KMS-11 (cell line): Measurements from ENCODE around the gene KCNJ6.

Source experiments
- H2AFZ ChIP-seq: fragments of 200-600 bp; sonication (generic); 2 replicates; pipeline ENCODE4 v1.6.1; 2016; ENCODE audit warnings: antibody characterized with exemption, mixed run types, low read depth
- H3K27ac ChIP-seq: fragments of 200-600 bp; sonication (generic); 2 replicates; pipeline ENCODE4 v1.6.1; 2016; ENCODE audit warnings: mild to moderate bottlenecking, mixed run types
- H3K27me3 ChIP-seq: fragments of 200-600 bp; sonication (generic); 2 replicates; pipeline ENCODE4 v1.6.1; 2017; ENCODE audit warnings: mild to moderate bottlenecking, low read depth, mixed run types, moderate library complexity; ENCODE audit not compliant: insufficient read depth
- H3K36me3 ChIP-seq: fragments of 200-600 bp; sonication (generic); 2 replicates; pipeline ENCODE4 v1.6.1; 2017; ENCODE audit warnings: mild to moderate bottlenecking, mixed run types; ENCODE audit not compliant: insufficient read depth
- H3K4me1 ChIP-seq: fragments of 200-600 bp; sonication (generic); 2 replicates; pipeline ENCODE4 v1.6.1; 2016; ENCODE audit warnings: mild to moderate bottlenecking, low read depth, mixed run types; ENCODE audit not compliant: poor library complexity, severe bottlenecking
- H3K4me2 ChIP-seq: fragments of 200-600 bp; sonication (generic); 2 replicates; pipeline ENCODE4 v1.7.0; 2016; ENCODE audit warnings: mild to moderate bottlenecking, mixed run types
- H3K4me3 ChIP-seq: fragments of 200-600 bp; sonication (generic); IDR thresholded peaks from 2 replicates; pipeline ENCODE4 v1.6.1; 2017; ENCODE audit warnings: low read depth, low read length, mixed read lengths; ENCODE audit not compliant: insufficient read depth
- H3K79me2 ChIP-seq: fragments of 200-600 bp; sonication (generic); 2 replicates; pipeline ENCODE4 v1.6.1; 2016; ENCODE audit warnings: low read depth, mixed run types; ENCODE audit not compliant: insufficient read depth
- H3K9ac ChIP-seq: fragments of 200-600 bp; sonication (generic); 2 replicates; pipeline ENCODE4 v1.6.1; 2016; ENCODE audit warnings: mild to moderate bottlenecking, mixed run types
- H4K20me1 ChIP-seq: fragments of 200-600 bp; sonication (generic); 2 replicates; pipeline ENCODE4 v1.6.1; 2016; ENCODE audit warnings: mild to moderate bottlenecking, mixed run types; ENCODE audit not compliant: insufficient read depth
- CTCF ChIP-seq: fragments of 200-600 bp; sonication (generic); conservative IDR thresholded peaks from 2 replicates; pipeline ENCODE4 v1.6.1; 2017; ENCODE audit warnings: low read depth, mild to moderate bottlenecking, antibody characterized with exemption, low read length, moderate library complexity, mixed read lengths

The KCNJ6 gene

GRCh38 chr21:37780991-37781983 is 135.0 kb downstream of the KCNJ6 start:
- no peak for TF ChIP-seq CTCF
- no peak overlapping the region for H3K9ac ChIP-seq

GRCh38 chr21:37771181-37771580 is 145.1 kb downstream of the KCNJ6 start:
- no peak overlapping the region for H2AFZ ChIP-seq
- TF ChIP-seq CTCF: no peak
- no peak overlapping the region for H3K9ac ChIP-seq
- H3K27ac ChIP-seq: no peak overlapping the region
- no peaks in the 10 kb centered on the region for H3K79me2 ChIP-seq
- no peak overlapping the region for H3K4me3 ChIP-seq
- no peaks in the 10 kb centered on the region for H3K4me1 ChIP-seq
- no peaks in the 10 kb centered on the region for H3K36me3 ChIP-seq
- H4K20me1 ChIP-seq: no peaks in the 10 kb centered on the region
- H3K27me3 ChIP-seq: no peaks in the 10 kb centered on the region
- no peak overlapping the region for H3K4me2 ChIP-seq

More at GRCh38 chr21:37780991-37781983, 135.0 kb downstream of the KCNJ6 start:
- Histone ChIP-seq H3K4me2 (no peak overlapping the region), H3K79me2 (no peaks in the 10 kb centered on the region), H3K4me1 (no peaks in the 10 kb centered on the region), H3K4me3 (no peak overlapping the region), H4K20me1 (no peaks in the 10 kb centered on the region), H3K36me3 (no peaks in the 10 kb centered on the region), H3K27ac (no peak overlapping the region), H3K27me3 (no peaks in the 10 kb centered on the region), H2AFZ (no peak overlapping the region)

GRCh38 chr21:37770461-37770860 is 145.8 kb downstream of the KCNJ6 start:
- no peak overlapping the region for H2AFZ ChIP-seq
- H4K20me1 ChIP-seq: no peaks in the 10 kb centered on the region
- H3K27ac ChIP-seq: no peak overlapping the region
- H3K79me2 ChIP-seq: no peaks in the 10 kb centered on the region
- no peaks in the 10 kb centered on the region for H3K36me3 ChIP-seq
- no peak overlapping the region for H3K4me2 ChIP-seq
- TF ChIP-seq CTCF: no peak
- H3K4me1 ChIP-seq: no peaks in the 10 kb centered on the region
- H3K9ac ChIP-seq: no peak overlapping the region
- H3K4me3 ChIP-seq: no peak overlapping the region
- H3K27me3 ChIP-seq: no peaks in the 10 kb centered on the region

- Histone ChIP-seq H3K4me2 (no peak overlapping the region), H3K27me3 (no peaks in the 10 kb centered on the region), H3K27ac (no peak overlapping the region), H4K20me1 (no peaks in the 10 kb centered on the region), H3K4me3 (no peak overlapping the region), H2AFZ (no peak overlapping the region), H3K36me3 (no peaks in the 10 kb centered on the region), H3K79me2 (no peaks in the 10 kb centered on the region), H3K9ac (no peak overlapping the region), H3K4me1 (no peaks in the 10 kb centered on the region)
- TF ChIP-seq CTCF: no peak
Measured at GRCh38 chr21:37769656-37770055, 146.6 kb downstream of the KCNJ6 start.
